Brain pericyte (primary cell): ENCODE data around the gene TRIM25.

ENCODE experiments used
- DNase-seq: peaks from one replicate; pipeline ENCODE4 v3.0.0-alpha.2; 2012; ENCODE audit warnings: low read depth, low spot score

The TRIM25 gene

GRCh38 chr17:56926270-56926669 is 12.4 kb upstream of the TRIM25 start:
- no peak for DNase-seq

- no peak for DNase-seq
Observed at GRCh38 chr17:56925088-56925487, 11.2 kb upstream of the TRIM25 start.

- no peak for DNase-seq
Observed at GRCh38 chr17:56919717-56920116, 5.9 kb upstream of the TRIM25 start.

- no peak for DNase-seq
Observed at GRCh38 chr17:56918916-56919315, 5.1 kb upstream of the TRIM25 start.

GRCh38 chr17:56917559-56918296 is 3.9 kb upstream of the TRIM25 start:
- no peak for DNase-seq

- no peak for DNase-seq
Observed at GRCh38 chr17:56914581-56915273, 878 bp upstream of the TRIM25 start.

GRCh38 chr17:56913353-56913866 is 439 bp downstream of the TRIM25 start:
- DNase-seq = no peak

- no peak for DNase-seq
Observed at GRCh38 chr17:56913000-56913311, 893 bp downstream of the TRIM25 start.

- no peak for DNase-seq
Observed at GRCh38 chr17:56912105-56912999, 1.5 kb downstream of the TRIM25 start.

GRCh38 chr17:56910509-56911235 is 3.2 kb downstream of the TRIM25 start:
- DNase-seq = no peak

GRCh38 chr17:56909742-56910508 is 3.9 kb downstream of the TRIM25 start:
- no peak for DNase-seq

GRCh38 chr17:56908001-56908542 is 5.8 kb downstream of the TRIM25 start:
- DNase-seq = no peak

GRCh38 chr17:56903560-56903959 is 10.3 kb downstream of the TRIM25 start:
- DNase-seq = no peak

- no peak for DNase-seq
Observed at GRCh38 chr17:56902348-56902747, 11.5 kb downstream of the TRIM25 start.

GRCh38 chr17:56899403-56899802 is 14.4 kb downstream of the TRIM25 start:
- DNase-seq = no peak

GRCh38 chr17:56898874-56899273 is 15.0 kb downstream of the TRIM25 start:
- DNase-seq = no peak

- DNase-seq = no peak
Observed at GRCh38 chr17:56897646-56898424, 16.0 kb downstream of the TRIM25 start.

GRCh38 chr17:56896968-56897359 is 16.9 kb downstream of the TRIM25 start:
- DNase-seq = no peak

GRCh38 chr17:56896217-56896967 is 17.5 kb downstream of the TRIM25 start:
- no peak for DNase-seq
